ENCODE measurements around the gene KIAA0513. TPM values are rescaled to one million over a fixed set of nuclear protein-coding genes. Genes with fewer than 3 reads are reported as not detected.
A peak's percentile ranks its signal among the peaks of the same experiment; 100 is the strongest.

KIAA0513 gene
- polyA plus RNA-seq, 1 experiment: 10.0 TPM

DNA sequence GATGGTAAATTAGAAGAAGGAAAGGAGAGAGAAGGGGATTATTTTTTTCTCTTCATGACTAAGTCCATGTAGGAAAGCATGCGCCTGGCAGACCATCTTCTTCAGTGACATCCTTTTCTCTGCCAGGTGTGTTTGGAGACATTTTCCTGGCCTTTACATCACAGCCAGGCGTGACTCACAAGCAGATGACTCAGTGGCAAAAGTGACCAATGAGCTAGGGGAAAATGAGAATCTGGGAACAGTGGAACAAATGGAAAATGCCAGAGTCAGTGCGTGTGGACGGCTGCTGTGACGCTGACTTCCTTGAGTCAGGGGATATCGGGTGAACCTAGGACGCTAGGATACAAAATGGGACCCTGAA is 9.4 kb downstream of the KIAA0513 start:
- ChIA-PET POLR2A (no interaction called here), CTCF (no interaction called here)
- peak; percentile 36 for DNase-seq (ENCODE audit: low read depth, low spot score)

GRCh38 chr16:85037721-85038120 is 10.1 kb downstream of the KIAA0513 start:
- TF ChIP-seq CTCF (IDR thresholded peaks at IDR 0.05; ENCODE audit: low read depth, low read length): no peak
- Histone ChIP-seq H3K27ac (ENCODE audit: low read depth, low read length) (no peak overlapping the region), H3K4me3 (ENCODE audit: low read depth, low read length) (no peak overlapping the region), H3K9me3 (ENCODE audit: control insufficient read depth, insufficient read depth, low read length) (no peaks in the 10 kb centered on the region), H3K27me3 (ENCODE audit: control insufficient read depth, insufficient read depth, low read length) (no peaks in the 10 kb centered on the region)
- no peak for DNase-seq (ENCODE audit: low read depth, low spot score)
- ChIA-PET POLR2A (no interaction called here), CTCF (no interaction called here)

More for the DNA sequence above, 9.4 kb downstream of the KIAA0513 start:
- no peak for TF ChIP-seq CTCF (IDR thresholded peaks at IDR 0.05; ENCODE audit: low read depth, low read length)
- no peak overlapping the region for H3K4me3 ChIP-seq (ENCODE audit: low read depth, low read length)
- no peaks in the 10 kb centered on the region for H3K27me3 ChIP-seq (ENCODE audit: control insufficient read depth, insufficient read depth, low read length)
- no peaks in the 10 kb centered on the region for H3K9me3 ChIP-seq (ENCODE audit: control insufficient read depth, insufficient read depth, low read length)
- peak overlapping the region; percentile 31 for H3K27ac ChIP-seq (ENCODE audit: low read depth, low read length)

GRCh38 chr16:85040685-85041084 is 13.1 kb downstream of the KIAA0513 start:
- CTCF ChIA-PET: interaction anchor here (1.0 kb wide), 1 partner anchor 70 kb away, joined by 3 read pairs; no protein-coding TSS in a partner anchor
- DNase-seq (ENCODE audit: low read depth, low spot score): no peak
- H3K9me3 ChIP-seq (ENCODE audit: control insufficient read depth, insufficient read depth, low read length): no peaks in the 10 kb centered on the region; the same call in 1 of the 2 replicates
- no peak overlapping the region for H3K27ac ChIP-seq (ENCODE audit: low read depth, low read length)
- POLR2A ChIA-PET: no interaction called here
- H3K4me3 ChIP-seq (ENCODE audit: low read depth, low read length): no peak overlapping the region
- H3K27me3 ChIP-seq (ENCODE audit: control insufficient read depth, insufficient read depth, low read length): no peaks in the 10 kb centered on the region
- no peak for TF ChIP-seq CTCF (IDR thresholded peaks at IDR 0.05; ENCODE audit: low read depth, low read length)

DNA sequence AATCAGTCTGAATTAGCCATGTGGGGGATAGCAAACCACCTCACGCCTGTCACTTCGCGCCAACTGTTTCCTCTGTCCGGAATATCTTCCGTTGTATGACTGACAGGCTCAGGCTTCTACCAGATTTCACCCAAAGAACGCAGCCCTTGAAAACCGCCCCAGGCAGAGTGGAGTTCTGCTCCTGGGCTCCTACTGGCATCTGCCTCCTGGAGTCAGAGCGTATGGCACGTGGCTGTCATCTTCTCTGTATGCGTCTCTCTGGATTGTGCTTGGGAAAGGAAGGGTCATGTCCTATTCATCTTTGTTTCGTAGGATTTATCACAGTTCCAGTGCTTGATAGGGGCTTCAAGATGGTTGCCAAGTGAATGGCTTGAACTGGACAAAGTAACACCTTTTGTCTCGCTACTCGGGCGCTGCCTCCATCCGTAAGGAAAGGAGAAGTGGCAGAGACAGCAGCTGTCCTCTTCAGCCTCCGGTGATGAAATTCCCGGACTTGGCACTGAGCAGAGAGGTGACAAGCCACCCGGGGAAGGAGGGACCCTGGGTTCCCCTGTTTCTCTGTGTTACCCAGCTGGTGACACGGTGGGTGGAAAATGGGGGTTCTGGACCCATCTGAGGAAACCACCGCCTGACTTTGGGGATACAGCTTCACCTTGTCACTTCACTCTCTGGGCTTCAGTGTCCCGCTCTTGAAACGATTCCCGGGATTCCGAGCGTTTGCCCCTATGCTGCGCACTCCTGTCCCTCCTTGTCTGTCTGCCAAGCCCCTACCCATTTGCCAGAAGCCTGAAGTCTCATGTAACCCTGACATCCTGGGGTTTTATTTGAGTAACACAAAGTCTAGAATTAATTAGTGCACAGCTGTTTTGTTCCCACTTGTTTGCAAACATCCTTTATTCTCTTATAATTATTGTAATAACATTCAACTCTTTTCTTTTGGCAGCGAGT is 13.9 kb downstream of the KIAA0513 start:
- no peak for TF ChIP-seq CTCF (IDR thresholded peaks at IDR 0.05; ENCODE audit: low read depth, low read length)
- no peak overlapping the region for H3K27ac ChIP-seq (ENCODE audit: low read depth, low read length)
- no peak for DNase-seq (ENCODE audit: low read depth, low spot score)
- H3K4me3 ChIP-seq (ENCODE audit: low read depth, low read length): no peak overlapping the region
- no peaks in the 10 kb centered on the region for H3K27me3 ChIP-seq (ENCODE audit: control insufficient read depth, insufficient read depth, low read length)
- no peaks in the 10 kb centered on the region; the same call in 1 of the 2 replicates for H3K9me3 ChIP-seq (ENCODE audit: control insufficient read depth, insufficient read depth, low read length)
- ChIA-PET CTCF (interaction anchor here (1.6 kb wide), 1 partner anchor 15 kb away, joined by 4 read pairs; no protein-coding TSS in a partner anchor), POLR2A (no interaction called here)

DNA sequence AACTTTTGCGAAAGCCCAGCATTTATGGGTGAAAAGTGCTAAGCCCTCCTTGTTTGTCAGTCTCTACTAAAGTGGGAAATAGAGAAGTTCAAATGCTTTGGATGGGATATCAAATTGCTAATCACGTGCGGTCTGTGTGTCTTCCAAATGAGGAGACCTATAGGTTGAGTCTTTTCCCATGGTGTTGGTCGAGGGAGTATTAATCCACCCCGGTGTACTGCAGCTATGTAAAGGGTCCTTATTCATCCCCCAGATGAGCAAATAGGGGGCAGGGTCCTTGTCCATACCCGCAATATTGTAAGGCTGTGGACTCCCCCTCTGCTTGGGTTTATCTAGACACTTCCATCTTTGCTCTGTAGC is 14.6 kb downstream of the KIAA0513 start:
- Histone ChIP-seq H3K27me3 (ENCODE audit: control insufficient read depth, insufficient read depth, low read length) (no peaks in the 10 kb centered on the region), H3K4me3 (ENCODE audit: low read depth, low read length) (no peak overlapping the region), H3K27ac (ENCODE audit: low read depth, low read length) (no peak overlapping the region), H3K9me3 (ENCODE audit: control insufficient read depth, insufficient read depth, low read length) (no peaks in the 10 kb centered on the region; the same call in 1 of the 2 replicates)
- no peak for DNase-seq (ENCODE audit: low read depth, low spot score)
- CTCF ChIA-PET: interaction anchor here (1.6 kb wide), 1 partner anchor 14 kb away, joined by 4 read pairs; no protein-coding TSS in a partner anchor
- POLR2A ChIA-PET: no interaction called here
- no peak for TF ChIP-seq CTCF (IDR thresholded peaks at IDR 0.05; ENCODE audit: low read depth, low read length)
